PC-3 (cell line): ENCODE results near the gene PSMD6. TPM values are rescaled to one million over a fixed set of nuclear protein-coding genes. Genes with fewer than 3 reads are reported as not detected.
A peak's percentile ranks its signal among the peaks of the same experiment; 100 is the strongest.

Experiments
- ATAC-seq: fragments of 200-7000 bp; cut with Tn5 transposase; 2 replicates; pipeline ENCODE4 v1.9.1; 2020; ENCODE audit warnings: mild to moderate bottlenecking, moderate library complexity
- BruUV-seq: library from RNA; stranded (reverse); fragments of 400-500 nt; replicated peaks from 2 replicates; lab custom pipeline; 2021; lab: Mats Ljungman, UMichigan
- CTCF ChIA-PET: fragments of 300-600 bp; sonication (Branson Sonifier 250); formaldehyde crosslinking; loops from one replicate; lab custom pipeline; 2022; ENCODE audit warnings: antibody characterized with exemption; lab: Charles Lee
- POLR2A ChIA-PET: fragments of 300-600 bp; sonication (Branson Sonifier 250); formaldehyde crosslinking; loops from one replicate; lab custom pipeline; 2022; ENCODE audit warnings: antibody characterized with exemption; ENCODE audit not compliant: unreplicated experiment; lab: Charles Lee
- DNase-seq: peaks from one replicate; pipeline ENCODE4 v3.0.0-alpha.2; 2015
- H2AFZ ChIP-seq: fragments of 300-600 bp; sonication (generic); 2 replicates; pipeline ENCODE4 v1.6.0; 2016; ENCODE audit warnings: antibody characterized with exemption, low read length
- H3F3A ChIP-seq: fragments of 300-600 bp; sonication (generic); one replicate; pipeline ENCODE4 v1.6.0; 2017; ENCODE audit warnings: antibody characterized with exemption, low read length, control low read depth, mild to moderate bottlenecking; ENCODE audit not compliant: unreplicated experiment
- H3K27ac ChIP-seq: fragments of 300-600 bp; sonication (generic); 2 replicates; pipeline ENCODE4 v1.5.1; 2016; ENCODE audit warnings: mild to moderate bottlenecking, low read length
- H3K27me3 ChIP-seq: fragments of 300-600 bp; sonication (generic); 2 replicates; pipeline ENCODE4 v1.6.1; 2016; ENCODE audit warnings: low read length, mixed read lengths
- H3K36me3 ChIP-seq: fragments of 300-600 bp; sonication (generic); 2 replicates; pipeline ENCODE4 v1.6.1; 2016; ENCODE audit warnings: low read depth, mixed run types, low read length, mixed read lengths
- H3K4me1 ChIP-seq: fragments of 300-600 bp; sonication (generic); 2 replicates; pipeline ENCODE4 v1.5.1; 2016; ENCODE audit warnings: low read length; ENCODE audit not compliant: insufficient read depth
- H3K4me2 ChIP-seq: fragments of 300-600 bp; sonication (generic); 2 replicates; pipeline ENCODE4 v1.6.0; 2016; ENCODE audit warnings: low read length
- H3K4me3 ChIP-seq: fragments of 300-600 bp; sonication (generic); 2 replicates; pipeline ENCODE4 v1.5.1; 2016; ENCODE audit warnings: mild to moderate bottlenecking, low read length, mixed read lengths
- H3K79me2 ChIP-seq: fragments of 300-600 bp; sonication (generic); 2 replicates; pipeline ENCODE4 v1.6.1; 2017; ENCODE audit warnings: low read length, mixed read lengths
- H3K9ac ChIP-seq: fragments of 300-600 bp; sonication (generic); 2 replicates; pipeline ENCODE4 v1.6.0; 2016; ENCODE audit warnings: mild to moderate bottlenecking, low read length
- H3K9me2 ChIP-seq: fragments of 300-600 bp; sonication (generic); replicated peaks from 2 replicates; pipeline ENCODE4 v1.6.1; 2016; ENCODE audit warnings: mixed run types, low read length, mixed read lengths
- H3K9me3 ChIP-seq: fragments of 300-600 bp; sonication (generic); 2 replicates; pipeline ENCODE4 v1.6.1; 2016; ENCODE audit warnings: low read length, mixed read lengths
- H4K20me1 ChIP-seq: fragments of 300-600 bp; sonication (generic); 2 replicates; pipeline ENCODE4 v1.6.1; 2016; ENCODE audit warnings: low read length, mixed read lengths
- CTCF ChIP-seq: fragments of 300-600 bp; sonication (generic); conservative IDR thresholded peaks from 2 replicates; pipeline ENCODE4 v1.5.1; 2017; ENCODE audit warnings: antibody characterized with exemption, low read depth, mild to moderate bottlenecking, low read length
- EZH2 ChIP-seq: fragments of 300-600 bp; sonication (generic); IDR thresholded peaks from one replicate; pipeline ENCODE4 v1.6.1; 2017; ENCODE audit warnings: antibody characterized with exemption, mild to moderate bottlenecking, low read length; ENCODE audit not compliant: unreplicated experiment
- EZH2phosphoT487 ChIP-seq: fragments of 300-600 bp; sonication (generic); IDR thresholded peaks from 2 replicates; pipeline ENCODE4 v1.6.1; 2018; ENCODE audit warnings: mild to moderate bottlenecking, antibody characterized with exemption, low read length, borderline replicate concordance
- intact Hi-C: fragments of 100-400 bp; cut with micrococcal nuclease; formaldehyde crosslinking; loops from 2 replicates; pipeline ENCODE4 v1.9.0; 2023
- total RNA-seq: library from RNA; depleted of rRNA; stranded (reverse); fragments of >200 nt; gene quantifications from 2 replicates; pipeline ENCODE4 v1.2.3, GENCODE V29; 2014

PSMD6 gene
- total RNA-seq, 1 experiment from 2014 or later, result 80.7 TPM

- Histone ChIP-seq H3K9me3 (no peaks in the 10 kb centered on the region), H3K27ac (no peak overlapping the region), H3K4me1 (peaks cover 10% of the 10 kb centered on the region), H3K4me3 (no peak overlapping the region), H3K36me3 (no peaks in the 10 kb centered on the region), H3K4me2 (no peak overlapping the region), H3K27me3 (no peaks in the 10 kb centered on the region), H3K9me2 (no peaks in the 10 kb centered on the region), H3K79me2 (no peaks in the 10 kb centered on the region), H3K9ac (no peak overlapping the region), H2AFZ (no peak overlapping the region), H3F3A (no peaks in the 10 kb centered on the region), H4K20me1 (no peaks in the 10 kb centered on the region)
- TF ChIP-seq EZH2 (no peak), CTCF (no peak)
- no TSS peak for BruUV-seq
- intact Hi-C loops, result no loop called here
- no peak for ATAC-seq
- ChIA-PET CTCF (interaction anchor here (0.6 kb wide), 1 partner anchor 625 kb away, joined by 3 read pairs; no protein-coding TSS in a partner anchor), POLR2A (no interaction called here)
- peak; percentile 47 for DNase-seq
Observed at GRCh38 chr3:63976161-63976871, 47.0 kb downstream of the PSMD6 start.

GRCh38 chr3:63975723-63976122 lies 47.6 kb downstream of the PSMD6 start:
- ATAC-seq, result no peak
- Histone ChIP-seq H3K27me3 (no peaks in the 10 kb centered on the region), H3K27ac (no peak overlapping the region), H3K9ac (no peak overlapping the region), H3K9me2 (no peaks in the 10 kb centered on the region), H3K4me3 (no peak overlapping the region), H3K4me1 (peaks cover 10% of the 10 kb centered on the region), H3K36me3 (no peaks in the 10 kb centered on the region), H3K4me2 (no peak overlapping the region), H3F3A (no peaks in the 10 kb centered on the region), H3K9me3 (no peaks in the 10 kb centered on the region), H2AFZ (no peak overlapping the region), H3K79me2 (no peaks in the 10 kb centered on the region), H4K20me1 (no peaks in the 10 kb centered on the region)
- intact Hi-C loops, result no loop called here
- no peak for DNase-seq
- BruUV-seq, result no TSS peak
- ChIA-PET CTCF (interaction anchor here (0.6 kb wide), 1 partner anchor 624 kb away, joined by 3 read pairs; no protein-coding TSS in a partner anchor), POLR2A (no interaction called here)
- no peak for TF ChIP-seq CTCF

- H3K4me2 ChIP-seq, result no peak overlapping the region
- no peak overlapping the region for H3K4me3 ChIP-seq
- no peaks in the 10 kb centered on the region for H3K9me3 ChIP-seq
- no TSS peak for BruUV-seq
- no peaks in the 10 kb centered on the region for H3F3A ChIP-seq
- H3K9ac ChIP-seq, result no peak overlapping the region
- ChIA-PET CTCF (no interaction called here), POLR2A (no interaction called here)
- peaks cover 10% of the 10 kb centered on the region for H3K4me1 ChIP-seq
- H2AFZ ChIP-seq, result no peak overlapping the region
- H3K79me2 ChIP-seq, result no peaks in the 10 kb centered on the region
- H3K27me3 ChIP-seq, result no peaks in the 10 kb centered on the region
- no peak for DNase-seq
- H3K36me3 ChIP-seq, result no peaks in the 10 kb centered on the region
- intact Hi-C loops, result no loop called here
- no peak overlapping the region for H3K27ac ChIP-seq
- TF ChIP-seq CTCF (no peak), EZH2 (no peak), EZH2phosphoT487 (no peak)
- H4K20me1 ChIP-seq, result no peaks in the 10 kb centered on the region
- no peak for ATAC-seq
- no peaks in the 10 kb centered on the region for H3K9me2 ChIP-seq
Observed at GRCh38 chr3:63974451-63974850, 48.8 kb downstream of the PSMD6 start.
